RWPE2 (cell line): ENCODE measurements around the gene ANKRD31.

ENCODE experiments used
- ATAC-seq: fragments of 200-7000 bp; cut with Tn5 transposase; 3 replicates; pipeline ENCODE4 v1.9.1; 2021; ENCODE audit warnings: low read depth
- DNase-seq: peaks from one replicate; pipeline ENCODE4 v3.0.0-alpha.2; 2020; ENCODE audit warnings: low spot score
- H3K27ac ChIP-seq: fragments of 450-650 bp; 2 replicates; pipeline ENCODE4 v1.5.1; 2017; ENCODE audit warnings: mild to moderate bottlenecking; ENCODE audit not compliant: poor library complexity, severe bottlenecking
- H3K27me3 ChIP-seq: fragments of 250-450 bp; sonication (Bioruptor Pico); 2 replicates; pipeline ENCODE4 v1.5.1; 2021; ENCODE audit warnings: mild to moderate bottlenecking, moderate library complexity; ENCODE audit not compliant: insufficient read depth, poor library complexity, severe bottlenecking
- H3K36me3 ChIP-seq: fragments of 250-450 bp; sonication (Bioruptor Pico); 2 replicates; pipeline ENCODE4 v1.5.1; 2020; ENCODE audit warnings: low read depth, mild to moderate bottlenecking, moderate library complexity
- H3K4me1 ChIP-seq: fragments of 250-450 bp; sonication (Bioruptor Pico); 2 replicates; pipeline ENCODE4 v1.5.1; 2021; ENCODE audit warnings: mild to moderate bottlenecking, moderate library complexity; ENCODE audit not compliant: insufficient read depth, poor library complexity, severe bottlenecking
- H3K4me3 ChIP-seq: fragments of 250-450 bp; sonication (Bioruptor Pico); 2 replicates; pipeline ENCODE4 v1.5.1; 2021; ENCODE audit warnings: mild to moderate bottlenecking, moderate library complexity; ENCODE audit not compliant: severe bottlenecking
- H3K9me3 ChIP-seq: fragments of 250-450 bp; sonication (Bioruptor Pico); 2 replicates; pipeline ENCODE4 v1.5.1; 2021; ENCODE audit warnings: mild to moderate bottlenecking, moderate library complexity; ENCODE audit not compliant: severe bottlenecking
- CTCF ChIP-seq: fragments of 450-650 bp; IDR thresholded peaks from one replicate; pipeline ENCODE4 v1.5.1; 2017; ENCODE audit warnings: mild to moderate bottlenecking, moderate library complexity; ENCODE audit not compliant: poor library complexity, severe bottlenecking

Gene ANKRD31

GRCh38 chr5:75031366-75031765 is 205.3 kb downstream of the ANKRD31 start:
- DNase-seq: no peak
- Histone ChIP-seq H3K4me1 (no peaks in the 10 kb centered on the region), H3K9me3 (no peaks in the 10 kb centered on the region), H3K36me3 (no peaks in the 10 kb centered on the region), H3K27me3 (no peaks in the 10 kb centered on the region), H3K4me3 (no peak overlapping the region), H3K27ac (no peak overlapping the region)
- no peak for TF ChIP-seq CTCF
- no peak for ATAC-seq

- TF ChIP-seq CTCF: no peak
- Histone ChIP-seq H3K4me1 (no peaks in the 10 kb centered on the region), H3K9me3 (no peaks in the 10 kb centered on the region), H3K27ac (no peak overlapping the region), H3K4me3 (no peak overlapping the region), H3K36me3 (no peaks in the 10 kb centered on the region), H3K27me3 (no peaks in the 10 kb centered on the region)
- DNase-seq: no peak
- ATAC-seq: no peak
These were observed 208.6 kb downstream of the ANKRD31 start for GRCh38 chr5:75028090-75028489.

GRCh38 chr5:75023368-75024159 is 213.1 kb downstream of the ANKRD31 start:
- no peaks in the 10 kb centered on the region for H3K4me1 ChIP-seq
- H3K4me3 ChIP-seq: no peak overlapping the region
- no peaks in the 10 kb centered on the region for H3K27me3 ChIP-seq
- ATAC-seq (no peak), DNase-seq (no peak)
- no peaks in the 10 kb centered on the region for H3K36me3 ChIP-seq
- no peak overlapping the region for H3K27ac ChIP-seq
- TF ChIP-seq CTCF: no peak
- H3K9me3 ChIP-seq: no peaks in the 10 kb centered on the region

- no peaks in the 10 kb centered on the region for H3K36me3 ChIP-seq
- no peaks in the 10 kb centered on the region for H3K4me1 ChIP-seq
- no peak overlapping the region for H3K27ac ChIP-seq
- H3K27me3 ChIP-seq: no peaks in the 10 kb centered on the region
- no peaks in the 10 kb centered on the region for H3K9me3 ChIP-seq
- TF ChIP-seq CTCF: no peak
- no peak for DNase-seq
- no peak overlapping the region for H3K4me3 ChIP-seq
- ATAC-seq: no peak
These were observed 214.9 kb downstream of the ANKRD31 start for GRCh38 chr5:75021800-75022199.

- no peak for DNase-seq
- Histone ChIP-seq H3K4me3 (no peak overlapping the region), H3K27ac (no peak overlapping the region), H3K27me3 (no peaks in the 10 kb centered on the region), H3K4me1 (no peaks in the 10 kb centered on the region), H3K36me3 (no peaks in the 10 kb centered on the region), H3K9me3 (no peaks in the 10 kb centered on the region)
- no peak for ATAC-seq
- TF ChIP-seq CTCF: no peak
These were observed 215.5 kb downstream of the ANKRD31 start for GRCh38 chr5:75021219-75021618.
